ENCODE results near the gene SPATA45.

- TF ChIP-seq TAF1 (IDR thresholded peaks at IDR 0.05; ENCODE audit: borderline replicate concordance, low read depth, low read length) (no peak), POLR2A (IDR thresholded peaks at IDR 0.05; ENCODE audit: low read depth, low read length) (no peak), POLR2AphosphoS5 (IDR thresholded peaks at IDR 0.05; ENCODE audit: low read depth, low read length) (no peak)
Measured at GRCh38 chr1:212852105-212852688, 4.7 kb upstream of the SPATA45 start.
